ENCODE results near the gene BCL2L1.

The BCL2L1 gene

GRCh38 chr20:31691646-31692275 is 30.9 kb downstream of the BCL2L1 start:
- no peak for DNase-seq

- no peak for DNase-seq
Measured at GRCh38 chr20:31690124-31690666, 32.5 kb downstream of the BCL2L1 start.

- DNase-seq, result no peak
Measured at GRCh38 chr20:31689141-31689540, 33.5 kb downstream of the BCL2L1 start.

- DNase-seq, result no peak
Measured at GRCh38 chr20:31687777-31688176, 34.9 kb downstream of the BCL2L1 start.

GRCh38 chr20:31685853-31686643 is 36.6 kb downstream of the BCL2L1 start:
- no peak for DNase-seq

GRCh38 chr20:31684153-31685015 is 38.3 kb downstream of the BCL2L1 start:
- no peak for DNase-seq

- no peak for DNase-seq
Measured at GRCh38 chr20:31682927-31683326, 39.7 kb downstream of the BCL2L1 start.

GRCh38 chr20:31682352-31682751 is 40.3 kb downstream of the BCL2L1 start:
- DNase-seq, result no peak

- DNase-seq, result no peak
Measured at GRCh38 chr20:31681769-31682168, 40.9 kb downstream of the BCL2L1 start.

- DNase-seq, result no peak
Measured at GRCh38 chr20:31681128-31681727, 41.4 kb downstream of the BCL2L1 start.

GRCh38 chr20:31680286-31681127 is 42.2 kb downstream of the BCL2L1 start:
- no peak for DNase-seq

- DNase-seq, result no peak
Measured at GRCh38 chr20:31679357-31680285, 43.0 kb downstream of the BCL2L1 start.

GRCh38 chr20:31678389-31679356 is 44.0 kb downstream of the BCL2L1 start:
- DNase-seq, result no peak

- no peak for DNase-seq
Measured at GRCh38 chr20:31677553-31678260, 45.0 kb downstream of the BCL2L1 start.

GRCh38 chr20:31676609-31676989 is 46.1 kb downstream of the BCL2L1 start:
- DNase-seq, result no peak

- DNase-seq, result peak; percentile 68 to 77
Measured at GRCh38 chr20:31675828-31676608, 46.6 kb downstream of the BCL2L1 start.

GRCh38 chr20:31674895-31675827 is 47.5 kb downstream of the BCL2L1 start:
- peak; percentile 63 for DNase-seq

Data from activated CD4-positive, alpha-beta T cell treated with anti-CD3 and anti-CD28 coated beads for 4 hours (primary cell).